ENCODE data around the gene MISP. TPM values are rescaled to one million over a fixed set of nuclear protein-coding genes. Genes with fewer than 3 reads are reported as not detected.
"Not testable (repeated sequence)": the region's sequence is repeated elsewhere in the genome, so short reads cannot be mapped to it uniquely, and the experiment has no call there.

Gene MISP
- total RNA-seq (35.7 and 43.7 TPM in 2 replicates), polyA plus RNA-seq (38.4 and 50.9 TPM in 2 replicates)

- no peaks in the 10 kb centered on the region for H3K9me3 ChIP-seq (ENCODE audit: low read depth)
- H3K36me3 ChIP-seq (replicated peaks; ENCODE audit: insufficient read depth, low read depth): no peaks in the 10 kb centered on the region
- no peaks in the 10 kb centered on the region for H3K9me2 ChIP-seq (replicated peaks; ENCODE audit: insufficient read depth)
- H2AFZ ChIP-seq: no peak within 1 kb of the TSS
- H3K4me3 ChIP-seq: peak within 1 kb of the TSS; percentile 14
- TF ChIP-seq CTCF (IDR thresholded peaks at IDR 0.05; ENCODE audit: poor library complexity): no peak
- no peak for TF ChIP-seq EZH2phosphoT487 (IDR thresholded peaks at IDR 0.05; ENCODE audit: low read depth, severe bottlenecking, unreplicated experiment)
- TF ChIP-seq EZH2 (IDR thresholded peaks at IDR 0.05; ENCODE audit: borderline replicate concordance): no peak
- peaks cover 25% of the 10 kb centered on the region for H3K79me2 ChIP-seq
- WGBS (ENCODE audit: low lambda C conversion rate, missing lambda C conversion rate): 62% methylated on average over 6 of the region's 31 CpGs
- H3K4me2 ChIP-seq: peak within 1 kb of the TSS; percentile 74
- peaks cover 23% of the 10 kb centered on the region for H3K4me1 ChIP-seq (ENCODE audit: insufficient read depth)
- peak; percentile 92 for DNase-seq (ENCODE audit: low spot score)
- H3K27me3 ChIP-seq: no peaks in the 10 kb centered on the region
- peak within 1 kb of the TSS; percentile 99 for H3K27ac ChIP-seq
- no peaks in the 10 kb centered on the region for H4K20me1 ChIP-seq (ENCODE audit: insufficient read depth, poor library complexity, severe bottlenecking)
Observed at GRCh38 chr19:750640-751423, at the start of gene MISP. MISP (plus strand) TSS chr19:751112; CDS start chr19:756947, 5,835 bp downstream.

- H3K4me1 ChIP-seq (ENCODE audit: insufficient read depth); H3K36me3 ChIP-seq (replicated peaks; ENCODE audit: insufficient read depth, low read depth); H3K9me3 ChIP-seq (ENCODE audit: low read depth); H3K9me2 ChIP-seq (replicated peaks; ENCODE audit: insufficient read depth); H3K4me3 ChIP-seq; H4K20me1 ChIP-seq (ENCODE audit: insufficient read depth, poor library complexity, severe bottlenecking); H3K79me2 ChIP-seq; H2AFZ ChIP-seq; H3K27ac ChIP-seq; H3K27me3 ChIP-seq; H3K4me2 ChIP-seq; DNase-seq (ENCODE audit: low spot score): not testable (repeated sequence)
- WGBS (ENCODE audit: low lambda C conversion rate, missing lambda C conversion rate): 85% methylated on average over 6 of the region's 6 CpGs
Observed at GRCh38 chr19:702847-703246, 48.1 kb upstream of the MISP start.

- Histone ChIP-seq H3K9me2 (replicated peaks; ENCODE audit: insufficient read depth) (no peaks in the 10 kb centered on the region), H3K4me2 (peak overlapping the region; percentile 56), H3K4me1 (ENCODE audit: insufficient read depth) (peaks cover 3% of the 10 kb centered on the region), H4K20me1 (ENCODE audit: insufficient read depth, poor library complexity, severe bottlenecking) (no peaks in the 10 kb centered on the region), H3K79me2 (no peaks in the 10 kb centered on the region), H3K36me3 (replicated peaks; ENCODE audit: insufficient read depth, low read depth) (no peaks in the 10 kb centered on the region), H3K4me3 (no peak overlapping the region), H3K9me3 (ENCODE audit: low read depth) (no peaks in the 10 kb centered on the region), H2AFZ (no peak overlapping the region), H3K27me3 (no peaks in the 10 kb centered on the region), H3K27ac (no peak overlapping the region)
- whole genome bisulfite sequencing (ENCODE audit: low lambda C conversion rate, missing lambda C conversion rate): 68% methylated on average over 3 of the region's 4 CpGs
- no peak for DNase-seq (ENCODE audit: low spot score)
- TF ChIP-seq CTCF (IDR thresholded peaks at IDR 0.05; ENCODE audit: poor library complexity): no peak
Observed at GRCh38 chr19:703329-703650, 47.6 kb upstream of the MISP start.

- TF ChIP-seq EZH2 (IDR thresholded peaks at IDR 0.05; ENCODE audit: borderline replicate concordance): no peak
- no peak for TF ChIP-seq EZH2phosphoT487 (IDR thresholded peaks at IDR 0.05; ENCODE audit: low read depth, severe bottlenecking, unreplicated experiment)
- no peak for TF ChIP-seq CTCF (IDR thresholded peaks at IDR 0.05; ENCODE audit: poor library complexity)
- Histone ChIP-seq H3K36me3 (replicated peaks; ENCODE audit: insufficient read depth, low read depth) (no peaks in the 10 kb centered on the region), H3K4me3 (no peak overlapping the region), H3K27ac (no peak overlapping the region), H3K9me3 (ENCODE audit: low read depth) (no peaks in the 10 kb centered on the region), H3K9me2 (replicated peaks; ENCODE audit: insufficient read depth) (no peaks in the 10 kb centered on the region), H4K20me1 (ENCODE audit: insufficient read depth, poor library complexity, severe bottlenecking) (no peaks in the 10 kb centered on the region), H2AFZ (no peak overlapping the region), H3K79me2 (no peaks in the 10 kb centered on the region), H3K27me3 (no peaks in the 10 kb centered on the region), H3K4me1 (ENCODE audit: insufficient read depth) (peaks cover 5% of the 10 kb centered on the region), H3K4me2 (peak overlapping the region; percentile 56)
- 23% methylated on average over 27 of the region's 50 CpGs for WGBS (ENCODE audit: low lambda C conversion rate, missing lambda C conversion rate)
- peak; percentile 80 for DNase-seq (ENCODE audit: low spot score)
Observed at GRCh38 chr19:703651-704446, 47.1 kb upstream of the MISP start.

Data from hepatocyte (in vitro differentiated cells).